Thoracic aorta (tissue), 2 donors: Measurements from ENCODE around the gene OR5B21. TPM values are rescaled to one million over a fixed set of nuclear protein-coding genes. Genes with fewer than 3 reads are reported as not detected.

Source experiments
- ATAC-seq: fragments of 150-250 bp; one replicate; pipeline ENCODE4 v1.8.0; 2017; ENCODE audit warnings: low read depth; ENCODE audit not compliant: insufficient number of reproducible peaks, low FRiP score
- DNase-seq: peaks from one replicate; pipeline ENCODE4 v3.0.0-alpha.2; 2020; ENCODE audit warnings: low spot score
- H3K27ac ChIP-seq, 2 donors: fragments of 200-600 bp; sonication (generic); 1 replicate in 1 of 2; 2 replicates in 1 of 2; pipeline ENCODE4 v1.5.1; 2016; ENCODE audit warnings: mild to moderate bottlenecking in 2 of 2, moderate library complexity in 2 of 2
- H3K27me3 ChIP-seq: fragments of 200-600 bp; sonication (generic); replicated peaks from 2 replicates; pipeline ENCODE4 v1.6.0; 2016; ENCODE audit warnings: mild to moderate bottlenecking; ENCODE audit not compliant: insufficient read depth
- H3K36me3 ChIP-seq: fragments of 200-600 bp; sonication (generic); one replicate; pipeline ENCODE4 v1.5.1; 2016
- H3K4me1 ChIP-seq, 2 donors: fragments of 200-600 bp; sonication (generic); 1 replicate in 1 of 2; 2 replicates in 1 of 2; pipeline versions ENCODE4 v1.5.1 to v1.6.0; 2016; ENCODE audit warnings: low read depth in 2 of 2, mild to moderate bottlenecking in 1 of 2; ENCODE audit not compliant: control insufficient read depth in 1 of 2
- H3K4me3 ChIP-seq: fragments of 200-600 bp; sonication (generic); 2 replicates; pipeline ENCODE4 v1.5.1; 2016; ENCODE audit warnings: mild to moderate bottlenecking
- H3K9me3 ChIP-seq: fragments of 200-600 bp; sonication (generic); 2 replicates; pipeline ENCODE4 v1.5.1; 2016
- total RNA-seq, 2 donors: library from RNA; depleted of rRNA; stranded (reverse); fragments of >200 nt; gene quantifications; one replicate each; pipeline versions ENCODE4 v1.1.0 to v1.2.3, GENCODE V29; 2016
- TF ChIP-seq, protein P1 (sequence below): fragments of 200-600 bp; sonication (generic); IDR thresholded peaks from one replicate; pipeline ENCODE4 v1.5.1; 2019; ENCODE audit warnings: antibody characterized with exemption

Gene OR5B21
- total RNA-seq: not detected

DNA sequence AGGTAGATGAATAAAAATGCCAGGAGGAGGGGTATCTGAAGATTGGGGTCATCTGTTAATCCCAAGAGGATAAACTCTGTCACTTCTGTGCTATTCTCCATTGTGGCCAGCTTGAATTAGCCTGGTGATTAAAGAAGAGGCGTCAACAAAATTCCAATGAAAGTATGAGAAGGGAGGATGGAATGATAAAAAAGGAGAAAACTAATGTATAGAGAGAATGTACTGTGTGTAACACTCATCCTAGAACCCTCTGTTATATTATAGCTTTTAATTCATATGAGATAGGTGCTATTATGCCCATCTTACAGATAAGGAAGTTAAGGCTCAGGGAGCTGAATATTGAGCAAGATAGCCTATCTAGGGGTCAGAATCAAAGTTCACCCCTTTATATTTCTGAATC lies at the start of gene OR5B21:
OR5B21 (minus strand) TSS at position 101 of the 400 bp plus-strand sequence; CDS start at position 101, 0 bp downstream.
- no peak for DNase-seq
- Histone ChIP-seq H3K27me3 (no peaks in the 10 kb centered on the region), H3K9me3 (no peaks in the 10 kb centered on the region), H3K27ac (no peak within 1 kb of the TSS), H3K4me3 (no peak within 1 kb of the TSS), H3K4me1 (no peaks in the 10 kb centered on the region), H3K36me3 (no peaks in the 10 kb centered on the region)
- ATAC-seq: no peak
- TF ChIP-seq, protein P1, sequence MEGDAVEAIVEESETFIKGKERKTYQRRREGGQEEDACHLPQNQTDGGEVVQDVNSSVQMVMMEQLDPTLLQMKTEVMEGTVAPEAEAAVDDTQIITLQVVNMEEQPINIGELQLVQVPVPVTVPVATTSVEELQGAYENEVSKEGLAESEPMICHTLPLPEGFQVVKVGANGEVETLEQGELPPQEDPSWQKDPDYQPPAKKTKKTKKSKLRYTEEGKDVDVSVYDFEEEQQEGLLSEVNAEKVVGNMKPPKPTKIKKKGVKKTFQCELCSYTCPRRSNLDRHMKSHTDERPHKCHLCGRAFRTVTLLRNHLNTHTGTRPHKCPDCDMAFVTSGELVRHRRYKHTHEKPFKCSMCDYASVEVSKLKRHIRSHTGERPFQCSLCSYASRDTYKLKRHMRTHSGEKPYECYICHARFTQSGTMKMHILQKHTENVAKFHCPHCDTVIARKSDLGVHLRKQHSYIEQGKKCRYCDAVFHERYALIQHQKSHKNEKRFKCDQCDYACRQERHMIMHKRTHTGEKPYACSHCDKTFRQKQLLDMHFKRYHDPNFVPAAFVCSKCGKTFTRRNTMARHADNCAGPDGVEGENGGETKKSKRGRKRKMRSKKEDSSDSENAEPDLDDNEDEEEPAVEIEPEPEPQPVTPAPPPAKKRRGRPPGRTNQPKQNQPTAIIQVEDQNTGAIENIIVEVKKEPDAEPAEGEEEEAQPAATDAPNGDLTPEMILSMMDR: no peak

DNA sequence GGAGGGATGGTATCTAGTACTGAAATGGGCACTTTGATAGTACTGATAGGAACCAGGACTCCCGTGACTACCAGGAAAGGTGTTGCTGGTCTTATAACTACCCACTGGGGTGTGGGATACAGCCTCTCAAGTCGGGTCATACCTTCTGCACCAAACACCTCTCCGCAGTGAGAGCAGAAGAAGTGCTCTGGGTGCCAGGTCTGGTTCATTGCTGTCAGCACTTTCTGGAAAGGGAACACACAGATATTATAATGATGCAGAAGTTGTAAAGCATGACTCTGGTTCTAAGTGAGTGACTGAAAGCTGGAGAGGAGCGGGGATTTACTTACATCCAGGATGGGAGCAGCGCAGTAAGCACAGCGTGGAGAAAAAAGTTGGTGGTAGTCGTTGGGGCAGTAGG lies 41.7 kb upstream of the OR5B21 start:
- ATAC-seq (no peak), DNase-seq (no peak)
- no peak overlapping the region for H3K4me3 ChIP-seq
- peaks cover 47% of the 10 kb centered on the region for H3K36me3 ChIP-seq
- no peaks in the 10 kb centered on the region for H3K9me3 ChIP-seq
- H3K27ac ChIP-seq: no peak overlapping the region
- no peaks in the 10 kb centered on the region for H3K4me1 ChIP-seq
- no peaks in the 10 kb centered on the region for H3K27me3 ChIP-seq
- TF ChIP-seq, protein P1: no peak

DNA sequence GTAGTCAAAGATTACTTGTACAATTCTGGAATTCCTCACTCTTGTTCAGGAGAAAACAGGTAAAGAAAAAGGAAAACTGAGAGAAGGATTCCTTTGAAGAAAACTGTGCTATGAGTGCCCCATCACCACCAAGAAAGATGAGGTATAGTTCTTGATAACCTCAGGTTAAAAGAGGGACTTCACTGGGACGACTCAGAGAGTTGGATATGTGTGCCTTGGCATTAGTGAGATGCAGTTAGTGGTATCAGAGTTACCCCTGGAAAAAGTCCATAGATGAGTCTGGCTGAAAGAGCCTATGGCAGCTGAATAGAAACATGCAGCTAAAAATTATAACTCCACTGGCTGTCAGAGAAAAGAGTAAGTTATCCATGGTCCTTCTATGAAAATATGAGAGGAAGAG lies 38.9 kb upstream of the OR5B21 start:
- DNase-seq: no peak
- peaks cover 40% of the 10 kb centered on the region for H3K36me3 ChIP-seq

DNA sequence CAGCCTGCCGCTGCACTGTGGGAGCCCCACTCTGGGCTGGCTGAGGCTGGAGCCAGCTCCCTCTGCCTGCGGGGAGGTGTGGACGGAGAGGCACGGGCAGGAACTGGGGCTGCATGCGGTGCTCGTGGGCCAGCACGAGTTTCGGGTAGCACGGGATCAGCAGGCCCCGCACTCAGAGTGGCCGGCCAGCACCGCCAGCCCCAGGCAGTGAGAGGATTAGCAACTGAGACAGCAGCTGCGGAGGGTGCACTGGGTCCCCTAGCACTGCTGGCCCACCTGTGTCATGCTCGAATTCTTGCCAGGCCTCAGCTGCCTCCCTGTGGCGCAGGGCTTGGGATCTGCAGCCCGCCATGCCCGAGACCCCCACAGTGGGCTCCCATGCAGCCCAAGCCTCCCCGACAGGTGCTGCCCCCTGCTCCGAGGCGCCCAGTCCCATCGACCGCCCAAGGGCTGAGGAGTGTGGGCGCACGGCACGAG lies 24.0 kb upstream of the OR5B21 start:
- Histone ChIP-seq H3K36me3 (peaks cover 29% of the 10 kb centered on the region), H3K9me3 (no peaks in the 10 kb centered on the region), H3K4me1 (no peaks in the 10 kb centered on the region), H3K4me3 (no peak overlapping the region), H3K27ac (no peak overlapping the region), H3K27me3 (no peaks in the 10 kb centered on the region)
- DNase-seq: no peak
- no peak for ATAC-seq
- TF ChIP-seq, protein P1: no peak

More for the DNA sequence above, 38.9 kb upstream of the OR5B21 start:
- Histone ChIP-seq H3K27me3 (no peaks in the 10 kb centered on the region), H3K27ac (no peak overlapping the region), H3K9me3 (no peaks in the 10 kb centered on the region), H3K4me1 (no peaks in the 10 kb centered on the region), H3K4me3 (no peak overlapping the region)
- TF ChIP-seq, protein P1: no peak
- ATAC-seq: no peak

DNA sequence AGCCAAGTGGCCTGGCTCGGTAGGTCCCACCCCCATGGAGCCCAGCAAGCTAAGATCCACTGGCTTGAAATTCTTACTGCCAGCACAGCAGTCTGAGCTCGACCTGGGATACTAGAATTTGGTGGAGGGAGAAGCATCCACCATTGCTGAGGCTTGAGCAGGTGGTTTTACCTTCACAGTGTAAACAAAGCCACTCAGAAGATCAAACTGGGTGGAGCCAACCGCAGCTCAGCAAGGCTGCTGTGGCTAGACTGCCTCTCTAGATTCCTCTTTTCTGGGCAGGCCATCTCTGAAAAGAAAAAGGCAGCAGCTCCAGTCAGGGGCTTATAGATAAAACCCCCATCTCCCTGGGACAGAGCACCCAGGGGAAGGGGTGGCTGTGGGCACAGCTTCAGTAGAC lies 22.3 kb upstream of the OR5B21 start:
- no peak for ATAC-seq
- Histone ChIP-seq H3K36me3 (peaks cover 29% of the 10 kb centered on the region), H3K4me1 (peaks cover 0 to 2% of the 10 kb centered on the region in 2 donors), H3K9me3 (no peaks in the 10 kb centered on the region), H3K4me3 (no peak overlapping the region), H3K27ac (no peak overlapping the region), H3K27me3 (no peaks in the 10 kb centered on the region)
- DNase-seq: no peak
- TF ChIP-seq, protein P1: no peak
